IMR-90 (cell line): ENCODE measurements around the gene DIPK1A.

Experiments used
- CEBPB ChIP-seq: IDR thresholded peaks from 2 replicates; pipeline ENCODE4 v1.6.1; 2012; ENCODE audit warnings: low read depth, low read length, improper control_type of control experiment
- MAFK ChIP-seq: IDR thresholded peaks from 2 replicates; pipeline ENCODE4 v1.6.1; 2012; ENCODE audit warnings: low read depth, low read length, improper control_type of control experiment
- MAZ ChIP-seq: IDR thresholded peaks from 2 replicates; pipeline ENCODE4 v1.6.1; 2012; ENCODE audit warnings: low read depth, mild to moderate bottlenecking, low read length, improper control_type of control experiment, moderate library complexity, borderline replicate concordance
- MXI1 ChIP-seq: IDR thresholded peaks from 2 replicates; pipeline ENCODE4 v1.6.1; 2012; ENCODE audit warnings: low read depth, mild to moderate bottlenecking, low read length, moderate library complexity, borderline replicate concordance
- POLR2A ChIP-seq: IDR thresholded peaks from 2 replicates; pipeline ENCODE4 v1.6.1; 2012; ENCODE audit warnings: mild to moderate bottlenecking, low read depth, low read length
- RAD21 ChIP-seq: IDR thresholded peaks from 2 replicates; pipeline ENCODE4 v1.6.1; 2012; ENCODE audit warnings: low read length, improper control_type of control experiment
- RCOR1 ChIP-seq: IDR thresholded peaks from 2 replicates; pipeline ENCODE4 v1.6.1; 2012; ENCODE audit warnings: mild to moderate bottlenecking, low read length, improper control_type of control experiment; ENCODE audit not compliant: insufficient replicate concordance
- RFX5 ChIP-seq: IDR thresholded peaks from 2 replicates; pipeline ENCODE4 v1.8.0; 2012; ENCODE audit warnings: low read depth, mild to moderate bottlenecking, low read length, moderate library complexity
- TF ChIP-seq, protein P1 (sequence below): conservative IDR thresholded peaks from 2 replicates; pipeline ENCODE4 v1.5.1; 2012; ENCODE audit warnings: mild to moderate bottlenecking, low read depth, low read length, improper control_type of control experiment

DNA sequence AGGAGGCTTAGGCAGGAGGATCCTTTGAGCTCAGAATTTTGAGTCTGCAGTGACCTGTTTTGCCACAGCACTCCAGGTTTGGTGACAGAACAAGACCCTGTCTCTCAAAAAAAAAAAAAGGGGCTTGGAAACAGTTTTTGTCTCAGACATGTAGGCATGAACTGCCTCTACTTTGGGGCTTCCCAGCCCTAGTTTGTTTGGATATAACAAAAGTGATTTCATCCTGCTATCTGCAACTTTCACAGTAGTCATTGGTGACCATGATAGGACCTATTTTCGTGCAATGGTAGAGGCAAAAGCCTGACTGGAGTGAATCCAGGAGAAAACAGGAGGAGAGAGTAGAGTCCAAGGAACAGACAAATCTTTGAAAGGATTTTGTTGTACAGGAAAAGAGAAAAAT is 156.0 kb downstream of the DIPK1A start:
- TF ChIP-seq POLR2A: no peak
- TF ChIP-seq, protein P1, sequence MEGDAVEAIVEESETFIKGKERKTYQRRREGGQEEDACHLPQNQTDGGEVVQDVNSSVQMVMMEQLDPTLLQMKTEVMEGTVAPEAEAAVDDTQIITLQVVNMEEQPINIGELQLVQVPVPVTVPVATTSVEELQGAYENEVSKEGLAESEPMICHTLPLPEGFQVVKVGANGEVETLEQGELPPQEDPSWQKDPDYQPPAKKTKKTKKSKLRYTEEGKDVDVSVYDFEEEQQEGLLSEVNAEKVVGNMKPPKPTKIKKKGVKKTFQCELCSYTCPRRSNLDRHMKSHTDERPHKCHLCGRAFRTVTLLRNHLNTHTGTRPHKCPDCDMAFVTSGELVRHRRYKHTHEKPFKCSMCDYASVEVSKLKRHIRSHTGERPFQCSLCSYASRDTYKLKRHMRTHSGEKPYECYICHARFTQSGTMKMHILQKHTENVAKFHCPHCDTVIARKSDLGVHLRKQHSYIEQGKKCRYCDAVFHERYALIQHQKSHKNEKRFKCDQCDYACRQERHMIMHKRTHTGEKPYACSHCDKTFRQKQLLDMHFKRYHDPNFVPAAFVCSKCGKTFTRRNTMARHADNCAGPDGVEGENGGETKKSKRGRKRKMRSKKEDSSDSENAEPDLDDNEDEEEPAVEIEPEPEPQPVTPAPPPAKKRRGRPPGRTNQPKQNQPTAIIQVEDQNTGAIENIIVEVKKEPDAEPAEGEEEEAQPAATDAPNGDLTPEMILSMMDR: no peak
- TF ChIP-seq MXI1: no peak
- no peak for TF ChIP-seq RCOR1
- no peak for TF ChIP-seq RAD21
- no peak for TF ChIP-seq CEBPB
- TF ChIP-seq MAZ: no peak
- TF ChIP-seq RFX5: no peak
- TF ChIP-seq MAFK: no peak
